ENCODE results near the gene RNF222.
"Not testable (repeated sequence)": the region's sequence is repeated elsewhere in the genome, so short reads cannot be mapped to it uniquely, and the experiment has no call there.

The RNF222 gene

GRCh38 chr17:8382052-8382879 is 15.4 kb downstream of the RNF222 start:
- DNase-seq (ENCODE audit: insufficient read length, low spot score) = no peak
- no peak for FAIRE-seq
- TF ChIP-seq CTCF (IDR thresholded peaks at IDR 0.05; ENCODE audit: insufficient read depth, missing control alignments) = no peak

- no peak for TF ChIP-seq CTCF (IDR thresholded peaks at IDR 0.05; ENCODE audit: insufficient read depth, missing control alignments)
- DNase-seq (ENCODE audit: insufficient read length, low spot score) = no peak
- no peak for FAIRE-seq
Measured at GRCh38 chr17:8380049-8380448, 17.6 kb downstream of the RNF222 start.

GRCh38 chr17:8378117-8378516 is 19.5 kb downstream of the RNF222 start:
- not testable (repeated sequence) for DNase-seq (ENCODE audit: insufficient read length, low spot score); FAIRE-seq

- TF ChIP-seq CTCF (IDR thresholded peaks at IDR 0.05; ENCODE audit: insufficient read depth, missing control alignments) = no peak
- DNase-seq (ENCODE audit: insufficient read length, low spot score) = no peak
- FAIRE-seq = no peak
Measured at GRCh38 chr17:8377422-8377821, 20.2 kb downstream of the RNF222 start.

GRCh38 chr17:8376271-8377067 is 21.2 kb downstream of the RNF222 start, which contains the start of gene KRABD2:
TSS of gene KRABD2 (minus strand) at chr17:8376704.
- TF ChIP-seq CTCF (IDR thresholded peaks at IDR 0.05; ENCODE audit: insufficient read depth, missing control alignments) = peak; percentile 17
- DNase-seq (ENCODE audit: insufficient read length, low spot score) (peak; percentile 93), FAIRE-seq (no peak)

GRCh38 chr17:8375738-8376259 is 21.8 kb downstream of the RNF222 start:
- FAIRE-seq = no peak
- TF ChIP-seq CTCF (IDR thresholded peaks at IDR 0.05; ENCODE audit: insufficient read depth, missing control alignments) = no peak
- DNase-seq (ENCODE audit: insufficient read length, low spot score) = no peak

- not testable (repeated sequence) for FAIRE-seq
Measured at GRCh38 chr17:8373856-8374255, 23.8 kb downstream of the RNF222 start.

GRCh38 chr17:8372422-8372821 is 25.2 kb downstream of the RNF222 start:
- DNase-seq (ENCODE audit: insufficient read length, low spot score) (no peak), FAIRE-seq (no peak)
- TF ChIP-seq CTCF (IDR thresholded peaks at IDR 0.05; ENCODE audit: insufficient read depth, missing control alignments) = no peak

More at GRCh38 chr17:8373856-8374255, 23.8 kb downstream of the RNF222 start:
- not testable (repeated sequence) for DNase-seq (ENCODE audit: insufficient read length, low spot score)
